ENCODE results near the gene TOMM40. TPM values are rescaled to one million over a fixed set of nuclear protein-coding genes. Genes with fewer than 3 reads are reported as not detected.
"Not testable (repeated sequence)": the region's sequence is repeated elsewhere in the genome, so short reads cannot be mapped to it uniquely, and the experiment has no call there.

Gene TOMM40
- polyA plus RNA-seq, 6 donors from 2014 or later, result 21.3 to 36.2 (median 25.8) TPM

- DNase-seq (no peak), ATAC-seq (ENCODE audit: low read depth in 2 of 2) (no peak)
- H3K27ac Mint-ChIP-seq, result peak overlapping the region in 2 of 6 donors; percentile 77 to 82
- peak overlapping the region in 1 of 8 donors; percentile 48 for H3K4me3 Mint-ChIP-seq
- H3K27me3 Mint-ChIP-seq, result peaks cover 0 to 13% (median 8%) of the 10 kb centered on the region in 3 donors
- H3K36me3 Mint-ChIP-seq, result no peaks in the 10 kb centered on the region
- H3K9me3 Mint-ChIP-seq, result no peaks in the 10 kb centered on the region
- H3K4me1 Mint-ChIP-seq, result peaks cover 0 to 5% (median 2%) of the 10 kb centered on the region in 3 donors
Observed at GRCh38 chr19:44876930-44877535, 14.0 kb upstream of the TOMM40 start.

DNA sequence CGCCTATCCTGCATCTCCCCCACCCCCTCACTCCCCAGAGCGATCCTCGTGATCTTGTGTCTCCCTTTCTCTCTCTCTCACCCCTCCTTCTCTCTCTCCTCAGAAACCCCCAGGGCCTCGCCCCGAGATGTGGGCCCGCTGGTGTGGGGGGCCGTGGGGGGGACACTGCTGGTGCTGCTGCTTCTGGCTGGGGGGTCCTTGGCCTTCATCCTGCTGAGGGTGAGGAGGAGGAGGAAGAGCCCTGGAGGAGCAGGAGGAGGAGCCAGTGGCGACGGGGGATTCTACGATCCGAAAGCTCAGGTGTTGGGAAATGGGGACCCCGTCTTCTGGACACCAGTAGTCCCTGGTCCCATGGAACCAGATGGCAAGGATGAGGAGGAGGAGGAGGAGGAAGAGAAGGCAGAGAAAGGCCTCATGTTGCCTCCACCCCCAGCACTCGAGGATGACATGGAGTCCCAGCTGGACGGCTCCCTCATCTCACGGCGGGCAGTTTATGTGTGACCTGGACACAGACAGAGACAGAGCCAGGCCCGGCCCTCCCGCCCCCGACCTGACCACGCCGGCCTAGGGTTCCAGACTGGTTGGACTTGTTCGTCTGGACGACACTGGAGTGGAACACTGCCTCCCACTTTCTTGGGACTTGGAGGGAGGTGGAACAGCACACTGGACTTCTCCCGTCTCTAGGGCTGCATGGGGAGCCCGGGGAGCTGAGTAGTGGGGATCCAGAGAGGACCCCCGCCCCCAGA lies 12.8 kb upstream of the TOMM40 start:
- H3K9me3 Mint-ChIP-seq, result no peaks in the 10 kb centered on the region
- no peak overlapping the region for H3K4me3 Mint-ChIP-seq
- H3K4me1 Mint-ChIP-seq, result peaks cover 0 to 5% (median 2%) of the 10 kb centered on the region in 3 donors
- H3K27ac Mint-ChIP-seq, result peak overlapping the region in 1 of 6 donors; percentile 59
- H3K36me3 Mint-ChIP-seq, result no peaks in the 10 kb centered on the region
- ATAC-seq (ENCODE audit: low read depth in 2 of 2), result no peak
- H3K27me3 Mint-ChIP-seq, result peaks cover 0 to 17% (median 8%) of the 10 kb centered on the region in 3 donors
- DNase-seq, result no peak

GRCh38 chr19:44879309-44880065 lies 11.6 kb upstream of the TOMM40 start:
- H3K4me3 Mint-ChIP-seq, result no peak overlapping the region
- no peak for DNase-seq
- no peaks in the 10 kb centered on the region for H3K36me3 Mint-ChIP-seq
- H3K27me3 Mint-ChIP-seq, result peaks cover 0 to 17% (median 8%) of the 10 kb centered on the region in 3 donors
- H3K4me1 Mint-ChIP-seq, result peaks cover 0 to 5% (median 2%) of the 10 kb centered on the region in 3 donors
- no peak overlapping the region for H3K27ac Mint-ChIP-seq
- no peaks in the 10 kb centered on the region for H3K9me3 Mint-ChIP-seq
- ATAC-seq (ENCODE audit: low read depth in 2 of 2), result no peak

DNA sequence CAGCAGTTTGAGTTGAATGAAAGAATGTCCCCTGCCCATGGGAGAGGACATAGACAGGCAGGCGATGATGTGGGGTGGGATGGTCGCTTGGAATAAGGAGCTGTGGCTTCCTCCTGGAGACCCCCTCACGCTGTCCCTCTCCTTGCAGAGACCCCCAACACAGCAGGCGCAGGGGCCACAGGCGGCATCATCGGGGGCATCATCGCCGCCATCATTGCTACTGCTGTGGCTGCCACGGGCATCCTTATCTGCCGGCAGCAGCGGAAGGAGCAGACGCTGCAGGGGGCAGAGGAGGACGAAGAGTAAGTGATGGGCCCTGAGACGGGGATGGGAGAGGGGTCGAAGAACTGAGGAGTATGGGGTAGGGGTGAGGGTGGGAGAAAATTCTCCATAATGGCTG lies 9.0 kb upstream of the TOMM40 start:
- ATAC-seq (ENCODE audit: low read depth in 2 of 2), result no peak
- DNase-seq, result no peak
- Mint-ChIP-seq H3K36me3 (no peaks in the 10 kb centered on the region), H3K9me3 (no peaks in the 10 kb centered on the region), H3K4me3 (no peak overlapping the region), H3K27me3 (peaks cover 0 to 17% (median 8%) of the 10 kb centered on the region in 3 donors), H3K27ac (no peak overlapping the region), H3K4me1 (peaks cover 0 to 4% (median 2%) of the 10 kb centered on the region in 3 donors)

DNA sequence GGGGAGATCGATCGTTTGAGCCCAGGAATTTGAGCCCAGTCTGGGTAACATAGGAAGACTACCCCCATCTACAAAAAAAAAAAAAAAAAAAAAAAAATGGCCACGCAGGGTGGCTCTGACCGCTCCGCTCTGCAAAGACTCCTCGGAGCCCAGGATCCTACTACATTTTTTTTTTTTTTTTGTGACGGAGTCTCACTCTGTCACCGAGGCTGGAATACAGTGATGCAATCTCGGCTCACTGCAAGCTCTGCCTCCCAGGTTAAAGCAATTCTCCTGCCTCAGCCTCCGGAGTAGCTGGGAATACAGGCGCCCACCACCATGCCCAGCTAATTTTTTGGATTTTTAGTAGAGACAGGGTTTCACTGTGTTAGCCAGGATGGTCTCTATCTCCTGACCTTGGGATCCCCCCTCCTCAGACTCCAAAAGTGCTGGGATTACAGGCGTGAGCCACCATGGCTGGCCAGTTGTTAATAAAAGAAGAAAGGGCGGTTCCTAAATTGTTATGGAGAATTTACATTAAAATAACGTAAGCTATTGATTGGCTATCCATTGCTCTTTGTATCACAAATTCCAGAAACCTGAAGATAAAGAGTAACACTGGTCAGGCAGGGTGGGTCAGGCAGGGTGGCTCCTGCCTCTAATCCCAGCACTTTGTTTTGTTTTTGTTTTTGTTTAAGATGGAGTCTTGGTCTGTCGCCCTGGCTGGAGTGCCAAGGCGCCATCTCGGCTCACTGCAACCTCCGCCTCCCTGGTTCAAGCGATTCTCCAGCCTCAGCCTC lies 8.2 kb upstream of the TOMM40 start:
- not testable (repeated sequence) for H3K9me3 Mint-ChIP-seq; H3K4me1 Mint-ChIP-seq; H3K27ac Mint-ChIP-seq; DNase-seq; ATAC-seq (ENCODE audit: low read depth in 2 of 2); H3K36me3 Mint-ChIP-seq; H3K4me3 Mint-ChIP-seq
- H3K27me3 Mint-ChIP-seq, result peaks cover 0 to 17% (median 8%) of the 10 kb centered on the region in 3 donors

GRCh38 chr19:44883922-44884321 lies 7.1 kb upstream of the TOMM40 start:
- Mint-ChIP-seq H3K4me3 (no peak overlapping the region), H3K27me3 (peaks cover 0 to 13% (median 8%) of the 10 kb centered on the region in 3 donors)

DNA sequence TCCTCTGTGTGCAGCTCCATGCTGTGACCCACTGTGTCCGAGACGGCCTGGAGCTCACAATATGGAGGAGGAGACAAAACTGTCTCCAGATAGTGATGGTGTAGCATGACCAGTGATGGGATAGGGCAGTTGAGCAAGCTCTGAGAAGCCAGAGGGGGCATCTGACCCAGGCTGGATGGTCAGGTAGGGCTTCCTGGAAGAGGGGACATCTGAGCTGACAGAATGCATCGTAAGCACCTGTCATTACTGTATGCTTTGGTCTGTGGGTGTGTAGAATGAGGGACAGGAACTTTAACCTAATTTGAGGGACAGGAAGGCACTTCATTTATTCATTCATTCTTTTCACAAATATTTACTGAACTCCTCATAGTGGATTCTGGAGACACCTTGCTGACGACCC lies 6.5 kb upstream of the TOMM40 start:
- no peaks in the 10 kb centered on the region for H3K36me3 Mint-ChIP-seq
- H3K4me3 Mint-ChIP-seq, result no peak overlapping the region
- ATAC-seq (ENCODE audit: low read depth in 2 of 2), result no peak
- no peak overlapping the region for H3K27ac Mint-ChIP-seq
- peaks cover 0 to 4% (median 0%) of the 10 kb centered on the region in 7 donors for H3K9me3 Mint-ChIP-seq
- H3K4me1 Mint-ChIP-seq, result peaks cover 0 to 9% (median 3%) of the 10 kb centered on the region in 3 donors
- H3K27me3 Mint-ChIP-seq, result peaks cover 0 to 11% (median 6%) of the 10 kb centered on the region in 3 donors
- DNase-seq, result no peak

More at GRCh38 chr19:44883922-44884321, 7.1 kb upstream of the TOMM40 start:
- H3K36me3 Mint-ChIP-seq, result no peaks in the 10 kb centered on the region
- DNase-seq (no peak), ATAC-seq (ENCODE audit: low read depth in 2 of 2) (no peak)
- peaks cover 0 to under 1% (median 0%) of the 10 kb centered on the region in 7 donors for H3K9me3 Mint-ChIP-seq
- H3K27ac Mint-ChIP-seq, result no peak overlapping the region
- H3K4me1 Mint-ChIP-seq, result peaks cover 0 to 4% (median under 1%) of the 10 kb centered on the region in 3 donors

- H3K4me1 Mint-ChIP-seq, result peaks cover 5 to 16% (median 14%) of the 10 kb centered on the region in 3 donors
- H3K4me3 Mint-ChIP-seq, result no peak overlapping the region
- no peaks in the 10 kb centered on the region for H3K36me3 Mint-ChIP-seq
- H3K9me3 Mint-ChIP-seq, result peaks cover 0 to 4% (median 0%) of the 10 kb centered on the region in 7 donors
- DNase-seq (no peak), ATAC-seq (ENCODE audit: low read depth in 2 of 2) (no peak)
- peaks cover 0 to 7% (median 0%) of the 10 kb centered on the region in 3 donors for H3K27me3 Mint-ChIP-seq
- H3K27ac Mint-ChIP-seq, result no peak overlapping the region
Observed at GRCh38 chr19:44886141-44886540, 4.9 kb upstream of the TOMM40 start.

GRCh38 chr19:44887648-44888047 lies 3.4 kb upstream of the TOMM40 start:
- no peak overlapping the region for H3K27ac Mint-ChIP-seq
- ATAC-seq (ENCODE audit: low read depth in 2 of 2) (no peak), DNase-seq (no peak)
- H3K4me1 Mint-ChIP-seq, result peaks cover 16 to 28% (median 25%) of the 10 kb centered on the region in 3 donors
- peaks cover 0 to 4% (median 0%) of the 10 kb centered on the region in 7 donors for H3K9me3 Mint-ChIP-seq
- H3K36me3 Mint-ChIP-seq, result no peaks in the 10 kb centered on the region
- no peaks in the 10 kb centered on the region for H3K27me3 Mint-ChIP-seq
- peak overlapping the region in 4 of 8 donors; percentile 13 to 77 (median 29) for H3K4me3 Mint-ChIP-seq

GRCh38 chr19:44888335-44888734 lies 2.7 kb upstream of the TOMM40 start:
- H3K27ac Mint-ChIP-seq, result peak overlapping the region in 1 of 6 donors; percentile 43
- not testable (repeated sequence) for H3K36me3 Mint-ChIP-seq; ATAC-seq (ENCODE audit: low read depth in 2 of 2); H3K27me3 Mint-ChIP-seq; H3K9me3 Mint-ChIP-seq; DNase-seq
- H3K4me1 Mint-ChIP-seq, result peaks cover 23 to 34% (median 31%) of the 10 kb centered on the region in 3 donors
- peak overlapping the region in 5 of 8 donors; percentile 54 to 77 (median 69) for H3K4me3 Mint-ChIP-seq

DNA sequence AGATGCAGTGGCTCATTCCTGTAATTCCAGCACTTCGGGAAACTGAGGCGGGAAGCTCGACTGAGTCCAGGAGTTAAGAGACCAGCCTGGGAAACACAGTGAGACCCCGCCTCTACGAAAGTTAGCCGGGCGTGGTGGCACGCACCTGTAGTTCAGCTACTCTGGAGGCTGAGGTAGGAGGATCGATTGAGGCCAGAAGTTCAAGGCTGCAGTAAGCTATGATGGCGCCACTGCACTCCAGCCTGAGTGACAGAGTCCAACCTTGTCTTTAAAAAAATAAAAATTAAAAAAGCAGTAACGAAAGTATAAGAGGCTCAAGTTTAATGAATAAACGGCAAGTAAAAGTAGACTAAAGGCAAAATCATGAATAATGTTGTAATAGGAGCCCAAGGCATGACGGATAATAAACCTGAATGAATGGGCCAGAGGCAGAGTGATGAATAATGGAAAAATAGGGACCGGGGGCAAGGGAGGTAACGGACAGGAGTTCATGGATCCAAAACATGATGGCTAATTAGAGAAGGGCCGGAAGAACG lies 1.2 kb upstream of the TOMM40 start:
- H3K9me3 Mint-ChIP-seq, result peaks cover 0 to 4% (median 0%) of the 10 kb centered on the region in 7 donors
- no peaks in the 10 kb centered on the region for H3K27me3 Mint-ChIP-seq
- H3K4me3 Mint-ChIP-seq, result peak overlapping the region; percentile 75 to 95 (median 89)
- DNase-seq (no peak), ATAC-seq (ENCODE audit: low read depth in 2 of 2) (no peak)
- H3K36me3 Mint-ChIP-seq, result peaks cover 0 to 5% of the 10 kb centered on the region in 2 donors
- peak overlapping the region; percentile 82 to 95 (median 86) for H3K27ac Mint-ChIP-seq
- H3K4me1 Mint-ChIP-seq, result peaks cover 29 to 36% (median 35%) of the 10 kb centered on the region in 3 donors

- peak; percentile 73 to 78 for ATAC-seq (ENCODE audit: low read depth in 2 of 2)
- H3K4me3 Mint-ChIP-seq, result peak overlapping the region; percentile 75 to 95 (median 89)
Observed at GRCh38 chr19:44890366-44891015, 563 bp upstream of the TOMM40 start.

More at GRCh38 chr19:44890366-44891015, 563 bp upstream of the TOMM40 start:
- Mint-ChIP-seq H3K27ac (peak overlapping the region; percentile 82 to 95 (median 86)), H3K36me3 (peaks cover 0 to 9% of the 10 kb centered on the region in 2 donors), H3K27me3 (no peaks in the 10 kb centered on the region), H3K4me1 (peaks cover 33 to 39% (median 37%) of the 10 kb centered on the region in 3 donors), H3K9me3 (peaks cover 0 to 4% (median 0%) of the 10 kb centered on the region in 7 donors)
- DNase-seq, result peak; percentile 100

Data from naive B cell (primary cell).